Kidney epithelial cell (primary cell): Measurements from ENCODE around the gene ACTRT3. TPM values are rescaled to one million over a fixed set of nuclear protein-coding genes. Genes with fewer than 3 reads are reported as not detected.

ENCODE experiments used
- DNase-seq: peaks from one replicate; pipeline ENCODE4 v3.0.0-alpha.2; 2010; ENCODE audit warnings: low read depth
- H3K27me3 ChIP-seq: 2 replicates; pipeline ENCODE4 v1.6.0; 2011; ENCODE audit warnings: low read length; ENCODE audit not compliant: control insufficient read depth, insufficient read depth
- H3K36me3 ChIP-seq: 2 replicates; pipeline ENCODE4 v1.5.1; 2011; ENCODE audit warnings: low read length; ENCODE audit not compliant: control insufficient read depth, insufficient read depth
- H3K4me3 ChIP-seq: 2 replicates; pipeline ENCODE4 v1.5.1; 2011; ENCODE audit warnings: low read depth, mild to moderate bottlenecking, control low read depth, low read length
- CTCF ChIP-seq: IDR thresholded peaks from 2 replicates; pipeline ENCODE4 v1.5.1; 2011; ENCODE audit warnings: mild to moderate bottlenecking, moderate library complexity, low read length, control low read depth, inconsistent platforms; ENCODE audit not compliant: insufficient read depth, poor library complexity, severe bottlenecking
- total RNA-seq: library from RNA; depleted of rRNA; stranded (reverse); fragments of >200 nt; gene quantifications from 2 replicates; pipeline ENCODE4 v1.2.3, GENCODE V29; 2015

ACTRT3 gene
- total RNA-seq, 1 donor from 2014 or later = 3.8 TPM

- Histone ChIP-seq H3K36me3 (peaks cover 1% of the 10 kb centered on the region), H3K27me3 (no peaks in the 10 kb centered on the region), H3K4me3 (no peak overlapping the region)
- no peak for DNase-seq
- TF ChIP-seq CTCF = no peak
Observed at GRCh38 chr3:169777822-169778221, 8.5 kb upstream of the ACTRT3 start.

- H3K36me3 ChIP-seq = peaks cover 1% of the 10 kb centered on the region
- DNase-seq = no peak
- no peaks in the 10 kb centered on the region for H3K27me3 ChIP-seq
- TF ChIP-seq CTCF = no peak
- peak overlapping the region; percentile 88 for H3K4me3 ChIP-seq
Observed at GRCh38 chr3:169774186-169774585, 4.8 kb upstream of the ACTRT3 start.

- no peak for DNase-seq
- TF ChIP-seq CTCF = peak; percentile 15
- peak within 1 kb of the TSS; percentile 88 for H3K4me3 ChIP-seq
Observed at GRCh38 chr3:169772897-169773816, 3.8 kb upstream of the ACTRT3 start, which contains the start of gene MYNN. Gene MYNN, plus strand, starts transcription at chr3:169773396. Its CDS starts 900 bp downstream, at chr3:169774296.

GRCh38 chr3:169772305-169772896 lies 3.0 kb upstream of the ACTRT3 start:
- Histone ChIP-seq H3K4me3 (peak overlapping the region; percentile 88), H3K36me3 (no peaks in the 10 kb centered on the region), H3K27me3 (no peaks in the 10 kb centered on the region)
- TF ChIP-seq CTCF = no peak
- DNase-seq = no peak

More at GRCh38 chr3:169772897-169773816, 3.8 kb upstream of the ACTRT3 start, which contains the start of gene MYNN:
- no peaks in the 10 kb centered on the region for H3K27me3 ChIP-seq
- H3K36me3 ChIP-seq = no peaks in the 10 kb centered on the region

- DNase-seq = no peak
- Histone ChIP-seq H3K4me3 (peak overlapping the region; percentile 88), H3K36me3 (no peaks in the 10 kb centered on the region), H3K27me3 (no peaks in the 10 kb centered on the region)
- no peak for TF ChIP-seq CTCF
Observed at GRCh38 chr3:169771497-169772304, 2.3 kb upstream of the ACTRT3 start.
